K562 treated with DMSO at 1 percent for 12 hours (cell line): ENCODE measurements around the gene RSBN1. TPM values are rescaled to one million over a fixed set of nuclear protein-coding genes. Genes with fewer than 3 reads are reported as not detected.

Experiments used
- total RNA-seq: library from RNA; unstranded; fragments of 300-600 nt; gene quantifications from 2 replicates; pipeline ENCODE4 v1.2.3, GENCODE V29; 2022; ENCODE audit not compliant: insufficient read depth

The RSBN1 gene
- total RNA-seq, result 5.1 and 15.6 TPM in 2 replicates

GRCh38 chr1:113811888-113812660 lies at the start of gene RSBN1:
Gene RSBN1 (minus strand): TSS chr1:113812476. CDS start chr1:113812412, 64 bp downstream.

GRCh38 chr1:113759333-113760101 lies 52.8 kb downstream of the RSBN1 start, which contains the start of gene PHTF1:
Gene PHTF1 (minus strand): TSS chr1:113759486. CDS start chr1:113758703, 783 bp downstream.

Other genes starting within 250 kb of the RSBN1 start
- 30.3 and 55.9 TPM in 2 replicates for gene PHTF1, start 53.0 kb downstream of the RSBN1 start, total RNA-seq
- gene PTPN22, start 59.2 kb upstream of the RSBN1 start, total RNA-seq, result 1.7 TPM in 1 of 2 replicates, not detected in the other
- gene BCL2L15, start 75.1 kb upstream of the RSBN1 start, total RNA-seq, result 0.49 TPM in 1 of 2 replicates, not detected in the other
- gene AP4B1, start 92.3 kb upstream of the RSBN1 start, total RNA-seq, result 15.8 and 26.0 TPM in 2 replicates
- gene DCLRE1B, start 92.8 kb upstream of the RSBN1 start, total RNA-seq, result 11.5 and 23.7 TPM in 2 replicates
- 9.5 and 45.8 TPM in 2 replicates for gene HIPK1, start 116.8 kb upstream of the RSBN1 start, total RNA-seq
- not detected in 2 replicates for gene OLFML3, start 167.0 kb upstream of the RSBN1 start, total RNA-seq